Measurements from ENCODE around the gene GMNN. TPM values are rescaled to one million over a fixed set of nuclear protein-coding genes. Genes with fewer than 3 reads are reported as not detected.

Gene GMNN
- total and polyA plus RNA-seq, 2 experiments from 2014 or later, result 88.2 to 202 TPM

DNA sequence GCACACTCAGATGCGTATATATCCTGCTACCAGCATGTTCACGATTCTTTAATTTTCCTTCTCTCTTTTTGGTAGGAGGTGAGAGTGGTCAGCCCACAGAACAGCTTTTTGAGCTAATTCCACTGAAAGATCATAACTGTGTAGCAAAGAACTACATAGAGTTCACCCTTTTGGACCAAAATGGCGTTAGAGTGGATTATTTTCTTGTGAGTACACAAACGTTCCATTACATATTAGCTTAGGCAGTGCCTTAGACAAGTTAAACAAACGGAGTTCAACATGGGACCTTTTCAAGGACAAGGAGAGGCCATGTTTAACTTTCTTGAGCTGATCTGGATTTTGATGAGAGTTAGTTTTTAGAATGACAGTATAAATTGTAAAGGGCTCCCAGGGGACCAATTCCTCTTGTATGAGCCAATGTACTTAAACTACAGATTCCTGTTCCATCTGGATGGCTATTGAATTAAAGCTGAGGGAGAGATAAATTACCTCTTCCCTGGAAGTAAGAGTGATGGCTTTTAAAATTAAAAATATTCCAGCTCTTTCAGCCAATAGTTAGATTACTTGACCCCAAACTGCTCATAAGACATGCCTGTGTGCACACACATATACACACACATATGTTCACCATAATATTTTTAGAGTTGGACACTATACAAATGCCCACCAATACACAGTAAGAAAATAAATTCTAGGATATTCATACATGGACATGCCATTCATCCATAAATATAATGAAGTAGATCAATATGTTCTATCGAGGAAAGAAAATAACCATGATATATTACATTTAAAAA lies 49.6 kb downstream of the GMNN start:
- Histone ChIP-seq H3K4me3 (no peak overlapping the region), H3K9me2 (ENCODE audit: insufficient read depth) (no peaks in the 10 kb centered on the region), H3K79me2 (replicated peaks; ENCODE audit: insufficient read depth) (no peaks in the 10 kb centered on the region), H3K4me2 (no peak overlapping the region), H2AFZ (no peak overlapping the region), H3K4me1 (ENCODE audit: insufficient read depth) (peaks cover under 1% of the 10 kb centered on the region; the same call in 1 of the 2 replicates), H3K36me3 (ENCODE audit: insufficient read depth) (0 out of 2 replicates have a peak, but pooled peaks cover 2% of the 10 kb centered on the region), H3K27ac (ENCODE audit: low read depth) (no peak overlapping the region), H3K27me3 (ENCODE audit: insufficient read depth) (no peaks in the 10 kb centered on the region), H3F3A (replicated peaks; ENCODE audit: low read depth) (no peaks in the 10 kb centered on the region), H4K20me1 (replicated peaks; ENCODE audit: insufficient read depth) (no peaks in the 10 kb centered on the region)
- Mint-ChIP-seq H3K9me3 (no peaks in the 10 kb centered on the region), H3K4me1 (no peaks in the 10 kb centered on the region; the same call in 2 of the 3 replicates), H3K4me3 (no peak overlapping the region), H3K27ac (no peak overlapping the region), H3K36me3 (ENCODE audit: low read depth) (peaks cover 3% of the 10 kb centered on the region; the same call in 1 of the 3 replicates), H3K27me3 (ENCODE audit: insufficient read depth, low read depth, poor library complexity) (peaks cover 2% of the 10 kb centered on the region)
- ATAC-seq (no peak), DNase-seq (ENCODE audit: low spot score) (no peak)
- no peak for TF ChIP-seq ZNF114 (CRISPR knock-in tag; IDR thresholded peaks at IDR 0.05)
- TF ChIP-seq JUNB (IDR thresholded peaks at IDR 0.05; ENCODE audit: unreplicated experiment), result no peak
- TF ChIP-seq EZH2 (IDR thresholded peaks at IDR 0.05; ENCODE audit: low read depth, unreplicated experiment), result no peak
- TF ChIP-seq EZH2phosphoT487 (IDR thresholded peaks at IDR 0.05; ENCODE audit: unreplicated experiment), result no peak
- TF ChIP-seq NANOG (IDR thresholded peaks at IDR 0.05; ENCODE audit: borderline replicate concordance), result no peak
- TF ChIP-seq, protein P1, sequence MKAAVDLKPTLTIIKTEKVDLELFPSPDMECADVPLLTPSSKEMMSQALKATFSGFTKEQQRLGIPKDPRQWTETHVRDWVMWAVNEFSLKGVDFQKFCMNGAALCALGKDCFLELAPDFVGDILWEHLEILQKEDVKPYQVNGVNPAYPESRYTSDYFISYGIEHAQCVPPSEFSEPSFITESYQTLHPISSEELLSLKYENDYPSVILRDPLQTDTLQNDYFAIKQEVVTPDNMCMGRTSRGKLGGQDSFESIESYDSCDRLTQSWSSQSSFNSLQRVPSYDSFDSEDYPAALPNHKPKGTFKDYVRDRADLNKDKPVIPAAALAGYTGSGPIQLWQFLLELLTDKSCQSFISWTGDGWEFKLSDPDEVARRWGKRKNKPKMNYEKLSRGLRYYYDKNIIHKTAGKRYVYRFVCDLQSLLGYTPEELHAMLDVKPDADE (IDR thresholded peaks at IDR 0.05), result no peak
- TF ChIP-seq CREB1 (CRISPR knock-in tag; IDR thresholded peaks at IDR 0.05; ENCODE audit: low read depth), result no peak
- TF ChIP-seq, protein P2, sequence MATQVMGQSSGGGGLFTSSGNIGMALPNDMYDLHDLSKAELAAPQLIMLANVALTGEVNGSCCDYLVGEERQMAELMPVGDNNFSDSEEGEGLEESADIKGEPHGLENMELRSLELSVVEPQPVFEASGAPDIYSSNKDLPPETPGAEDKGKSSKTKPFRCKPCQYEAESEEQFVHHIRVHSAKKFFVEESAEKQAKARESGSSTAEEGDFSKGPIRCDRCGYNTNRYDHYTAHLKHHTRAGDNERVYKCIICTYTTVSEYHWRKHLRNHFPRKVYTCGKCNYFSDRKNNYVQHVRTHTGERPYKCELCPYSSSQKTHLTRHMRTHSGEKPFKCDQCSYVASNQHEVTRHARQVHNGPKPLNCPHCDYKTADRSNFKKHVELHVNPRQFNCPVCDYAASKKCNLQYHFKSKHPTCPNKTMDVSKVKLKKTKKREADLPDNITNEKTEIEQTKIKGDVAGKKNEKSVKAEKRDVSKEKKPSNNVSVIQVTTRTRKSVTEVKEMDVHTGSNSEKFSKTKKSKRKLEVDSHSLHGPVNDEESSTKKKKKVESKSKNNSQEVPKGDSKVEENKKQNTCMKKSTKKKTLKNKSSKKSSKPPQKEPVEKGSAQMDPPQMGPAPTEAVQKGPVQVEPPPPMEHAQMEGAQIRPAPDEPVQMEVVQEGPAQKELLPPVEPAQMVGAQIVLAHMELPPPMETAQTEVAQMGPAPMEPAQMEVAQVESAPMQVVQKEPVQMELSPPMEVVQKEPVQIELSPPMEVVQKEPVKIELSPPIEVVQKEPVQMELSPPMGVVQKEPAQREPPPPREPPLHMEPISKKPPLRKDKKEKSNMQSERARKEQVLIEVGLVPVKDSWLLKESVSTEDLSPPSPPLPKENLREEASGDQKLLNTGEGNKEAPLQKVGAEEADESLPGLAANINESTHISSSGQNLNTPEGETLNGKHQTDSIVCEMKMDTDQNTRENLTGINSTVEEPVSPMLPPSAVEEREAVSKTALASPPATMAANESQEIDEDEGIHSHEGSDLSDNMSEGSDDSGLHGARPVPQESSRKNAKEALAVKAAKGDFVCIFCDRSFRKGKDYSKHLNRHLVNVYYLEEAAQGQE (IDR thresholded peaks at IDR 0.05; ENCODE audit: unreplicated experiment), result no peak
- TF ChIP-seq, protein P3, sequence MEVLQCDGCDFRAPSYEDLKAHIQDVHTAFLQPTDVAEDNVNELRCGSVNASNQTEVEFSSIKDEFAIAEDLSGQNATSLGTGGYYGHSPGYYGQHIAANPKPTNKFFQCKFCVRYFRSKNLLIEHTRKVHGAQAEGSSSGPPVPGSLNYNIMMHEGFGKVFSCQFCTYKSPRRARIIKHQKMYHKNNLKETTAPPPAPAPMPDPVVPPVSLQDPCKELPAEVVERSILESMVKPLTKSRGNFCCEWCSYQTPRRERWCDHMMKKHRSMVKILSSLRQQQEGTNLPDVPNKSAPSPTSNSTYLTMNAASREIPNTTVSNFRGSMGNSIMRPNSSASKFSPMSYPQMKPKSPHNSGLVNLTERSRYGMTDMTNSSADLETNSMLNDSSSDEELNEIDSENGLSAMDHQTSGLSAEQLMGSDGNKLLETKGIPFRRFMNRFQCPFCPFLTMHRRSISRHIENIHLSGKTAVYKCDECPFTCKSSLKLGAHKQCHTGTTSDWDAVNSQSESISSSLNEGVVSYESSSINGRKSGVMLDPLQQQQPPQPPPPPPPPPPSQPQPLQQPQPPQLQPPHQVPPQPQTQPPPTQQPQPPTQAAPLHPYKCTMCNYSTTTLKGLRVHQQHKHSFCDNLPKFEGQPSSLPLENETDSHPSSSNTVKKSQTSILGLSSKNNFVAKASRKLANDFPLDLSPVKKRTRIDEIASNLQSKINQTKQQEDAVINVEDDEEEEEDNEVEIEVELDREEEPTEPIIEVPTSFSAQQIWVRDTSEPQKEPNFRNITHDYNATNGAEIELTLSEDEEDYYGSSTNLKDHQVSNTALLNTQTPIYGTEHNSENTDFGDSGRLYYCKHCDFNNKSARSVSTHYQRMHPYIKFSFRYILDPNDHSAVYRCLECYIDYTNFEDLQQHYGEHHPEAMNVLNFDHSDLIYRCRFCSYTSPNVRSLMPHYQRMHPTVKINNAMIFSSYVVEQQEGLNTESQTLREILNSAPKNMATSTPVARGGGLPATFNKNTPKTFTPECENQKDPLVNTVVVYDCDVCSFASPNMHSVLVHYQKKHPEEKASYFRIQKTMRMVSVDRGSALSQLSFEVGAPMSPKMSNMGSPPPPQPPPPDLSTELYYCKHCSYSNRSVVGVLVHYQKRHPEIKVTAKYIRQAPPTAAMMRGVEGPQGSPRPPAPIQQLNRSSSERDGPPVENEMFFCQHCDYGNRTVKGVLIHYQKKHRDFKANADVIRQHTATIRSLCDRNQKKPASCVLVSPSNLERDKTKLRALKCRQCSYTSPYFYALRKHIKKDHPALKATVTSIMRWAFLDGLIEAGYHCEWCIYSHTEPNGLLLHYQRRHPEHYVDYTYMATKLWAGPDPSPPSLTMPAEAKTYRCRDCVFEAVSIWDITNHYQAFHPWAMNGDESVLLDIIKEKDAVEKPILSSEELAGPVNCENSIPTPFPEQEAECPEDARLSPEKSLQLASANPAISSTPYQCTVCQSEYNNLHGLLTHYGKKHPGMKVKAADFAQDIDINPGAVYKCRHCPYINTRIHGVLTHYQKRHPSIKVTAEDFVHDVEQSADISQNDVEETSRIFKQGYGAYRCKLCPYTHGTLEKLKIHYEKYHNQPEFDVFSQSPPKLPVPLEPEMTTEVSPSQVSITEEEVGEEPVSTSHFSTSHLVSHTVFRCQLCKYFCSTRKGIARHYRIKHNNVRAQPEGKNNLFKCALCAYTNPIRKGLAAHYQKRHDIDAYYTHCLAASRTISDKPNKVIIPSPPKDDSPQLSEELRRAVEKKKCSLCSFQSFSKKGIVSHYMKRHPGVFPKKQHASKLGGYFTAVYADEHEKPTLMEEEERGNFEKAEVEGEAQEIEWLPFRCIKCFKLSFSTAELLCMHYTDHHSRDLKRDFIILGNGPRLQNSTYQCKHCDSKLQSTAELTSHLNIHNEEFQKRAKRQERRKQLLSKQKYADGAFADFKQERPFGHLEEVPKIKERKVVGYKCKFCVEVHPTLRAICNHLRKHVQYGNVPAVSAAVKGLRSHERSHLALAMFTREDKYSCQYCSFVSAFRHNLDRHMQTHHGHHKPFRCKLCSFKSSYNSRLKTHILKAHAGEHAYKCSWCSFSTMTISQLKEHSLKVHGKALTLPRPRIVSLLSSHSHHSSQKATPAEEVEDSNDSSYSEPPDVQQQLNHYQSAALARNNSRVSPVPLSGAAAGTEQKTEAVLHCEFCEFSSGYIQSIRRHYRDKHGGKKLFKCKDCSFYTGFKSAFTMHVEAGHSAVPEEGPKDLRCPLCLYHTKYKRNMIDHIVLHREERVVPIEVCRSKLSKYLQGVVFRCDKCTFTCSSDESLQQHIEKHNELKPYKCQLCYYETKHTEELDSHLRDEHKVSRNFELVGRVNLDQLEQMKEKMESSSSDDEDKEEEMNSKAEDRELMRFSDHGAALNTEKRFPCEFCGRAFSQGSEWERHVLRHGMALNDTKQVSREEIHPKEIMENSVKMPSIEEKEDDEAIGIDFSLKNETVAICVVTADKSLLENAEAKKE (CRISPR knock-in tag; IDR thresholded peaks at IDR 0.05), result no peak
- TF ChIP-seq, protein P4, sequence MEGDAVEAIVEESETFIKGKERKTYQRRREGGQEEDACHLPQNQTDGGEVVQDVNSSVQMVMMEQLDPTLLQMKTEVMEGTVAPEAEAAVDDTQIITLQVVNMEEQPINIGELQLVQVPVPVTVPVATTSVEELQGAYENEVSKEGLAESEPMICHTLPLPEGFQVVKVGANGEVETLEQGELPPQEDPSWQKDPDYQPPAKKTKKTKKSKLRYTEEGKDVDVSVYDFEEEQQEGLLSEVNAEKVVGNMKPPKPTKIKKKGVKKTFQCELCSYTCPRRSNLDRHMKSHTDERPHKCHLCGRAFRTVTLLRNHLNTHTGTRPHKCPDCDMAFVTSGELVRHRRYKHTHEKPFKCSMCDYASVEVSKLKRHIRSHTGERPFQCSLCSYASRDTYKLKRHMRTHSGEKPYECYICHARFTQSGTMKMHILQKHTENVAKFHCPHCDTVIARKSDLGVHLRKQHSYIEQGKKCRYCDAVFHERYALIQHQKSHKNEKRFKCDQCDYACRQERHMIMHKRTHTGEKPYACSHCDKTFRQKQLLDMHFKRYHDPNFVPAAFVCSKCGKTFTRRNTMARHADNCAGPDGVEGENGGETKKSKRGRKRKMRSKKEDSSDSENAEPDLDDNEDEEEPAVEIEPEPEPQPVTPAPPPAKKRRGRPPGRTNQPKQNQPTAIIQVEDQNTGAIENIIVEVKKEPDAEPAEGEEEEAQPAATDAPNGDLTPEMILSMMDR (conservative IDR thresholded peaks at IDR 0.05; ENCODE audit: low read depth in 2 of 2), result no peak
